Peyer's patch (tissue), 4 donors: ENCODE data around the gene NNT. TPM values are rescaled to one million over a fixed set of nuclear protein-coding genes. Genes with fewer than 3 reads are reported as not detected.

Experiments
- DNase-seq, 3 donors: peaks; one replicate each; pipeline ENCODE4 v3.0.0-alpha.2; 2017 to 2019
- H3K27ac ChIP-seq, 4 donors: fragments of 200-600 bp; sonication (generic); one replicate each; pipeline ENCODE4 v1.5.1; 2016 to 2019
- H3K27me3 ChIP-seq, 2 donors: fragments of 200-600 bp; sonication (generic); one replicate each; pipeline ENCODE4 v1.5.1; 2019
- H3K36me3 ChIP-seq, 3 donors: fragments of 200-600 bp; sonication (generic); one replicate each; pipeline ENCODE4 v1.5.1; 2016 to 2019
- H3K4me1 ChIP-seq, 4 donors: fragments of 200-600 bp; sonication (generic); one replicate each; pipeline ENCODE4 v1.5.1; 2016 to 2019
- H3K4me3 ChIP-seq, 4 donors: fragments of 200-600 bp; sonication (generic); 1 replicate in 3 of 4; 2 replicates in 1 of 4; pipeline ENCODE4 v1.5.1; 2016 to 2019; ENCODE audit warnings: mild to moderate bottlenecking in 1 of 4
- H3K9me3 ChIP-seq, 4 donors: fragments of 200-600 bp; sonication (generic); one replicate each; pipeline ENCODE4 v1.5.1; 2016 to 2019; ENCODE audit warnings: mild to moderate bottlenecking in 1 of 4
- CTCF ChIP-seq, 6 experiments: fragments of 450-650 bp in 4 of 6; fragments of 200-600 bp in 2 of 6; sonication (generic) in 1 of 6; IDR thresholded peaks; one replicate each; pipeline ENCODE4 v1.5.1; 2017 to 2019; ENCODE audit warnings: antibody characterized with exemption in 6 of 6, mild to moderate bottlenecking in 3 of 6, moderate library complexity in 1 of 6
- POLR2A ChIP-seq, 2 donors: fragments of 450-650 bp; IDR thresholded peaks; one replicate each; pipeline ENCODE4 v1.5.1; 2017; ENCODE audit warnings: antibody characterized with exemption in 2 of 2, mild to moderate bottlenecking in 2 of 2, moderate library complexity in 2 of 2
- total RNA-seq, 4 donors: library from RNA; depleted of rRNA; stranded (reverse); fragments of >200 nt; gene quantifications; one replicate each; pipeline ENCODE4 v1.1.0, GENCODE V29; 2016

Gene NNT
- total RNA-seq, 4 donors from 2014 or later = 30.5 to 59.7 (median 44.5) TPM

- Histone ChIP-seq H3K4me1 (no peaks in the 10 kb centered on the region), H3K27ac (no peak overlapping the region), H3K27me3 (no peaks in the 10 kb centered on the region), H3K9me3 (no peaks in the 10 kb centered on the region), H3K4me3 (no peak overlapping the region), H3K36me3 (no peaks in the 10 kb centered on the region)
- DNase-seq = no peak
- TF ChIP-seq POLR2A (IDR thresholded peaks at IDR 0.05) = no peak
- TF ChIP-seq CTCF (IDR thresholded peaks at IDR 0.05) = no peak
Observed at GRCh38 chr5:43750809-43751208, 147.8 kb downstream of the NNT start.

- Histone ChIP-seq H3K36me3 (no peaks in the 10 kb centered on the region), H3K9me3 (no peaks in the 10 kb centered on the region), H3K4me1 (no peaks in the 10 kb centered on the region), H3K27ac (no peak overlapping the region), H3K4me3 (no peak overlapping the region), H3K27me3 (no peaks in the 10 kb centered on the region)
- TF ChIP-seq CTCF (IDR thresholded peaks at IDR 0.05) (no peak), POLR2A (IDR thresholded peaks at IDR 0.05) (no peak)
- DNase-seq = no peak
Observed at GRCh38 chr5:43753069-43753468, 150.1 kb downstream of the NNT start.

Other genes with a start within 250 kb of the NNT start
- 10 to 100 TPM in 3 of 4 donors, 1 to 10 TPM in 1; 5.5 to 22.3 (median 13.0) TPM for gene CCL28, start 190.8 kb upstream of the NNT start, total RNA-seq
- 1 to 10 TPM; 3.3 to 5.8 (median 4.7) TPM for gene TMEM267, start 119.3 kb upstream of the NNT start, total RNA-seq
- 1 to 10 TPM in 2 of 4 donors, under 1 TPM in 2; 0.47 to 7.4 (median 1.3) TPM for gene C5orf34, start 88.0 kb upstream of the NNT start, total RNA-seq
- gene PAIP1, start 46.1 kb upstream of the NNT start, total RNA-seq = 10 to 100 TPM; 45.9 to 61.1 (median 48.9) TPM